HEK293T (cell line): Measurements from ENCODE around the gene MAPK8IP1.

Experiments used
- BHLHE40 ChIP-seq: fragments of 450-650 bp; IDR thresholded peaks from 2 replicates; pipeline ENCODE4 v1.6.1; 2016; ENCODE audit warnings: mild to moderate bottlenecking, moderate library complexity, borderline replicate concordance
- CTBP1 ChIP-seq: fragments of 450-650 bp; IDR thresholded peaks from 2 replicates; pipeline ENCODE4 v1.6.1; 2016; ENCODE audit warnings: borderline replicate concordance
- ELF4 ChIP-seq: fragments of 450-650 bp; IDR thresholded peaks from 2 replicates; pipeline ENCODE4 v1.6.1; 2017; ENCODE audit warnings: antibody characterized with exemption
- FOXA1 ChIP-seq: fragments of 450-650 bp; IDR thresholded peaks from 2 replicates; pipeline ENCODE4 v1.6.1; 2016; ENCODE audit warnings: mild to moderate bottlenecking
- FOXK2 ChIP-seq: fragments of 450-650 bp; IDR thresholded peaks from 2 replicates; pipeline ENCODE4 v1.6.1; 2016; ENCODE audit warnings: mild to moderate bottlenecking
- FOXM1 ChIP-seq: fragments of 450-650 bp; IDR thresholded peaks from 2 replicates; pipeline ENCODE4 v1.6.1; 2017; ENCODE audit warnings: mild to moderate bottlenecking, borderline replicate concordance
- HDGF ChIP-seq: fragments of 450-650 bp; IDR thresholded peaks from 2 replicates; pipeline ENCODE4 v1.6.1; 2017; ENCODE audit warnings: antibody characterized with exemption, borderline replicate concordance
- LEF1 ChIP-seq: fragments of 450-650 bp; IDR thresholded peaks from 2 replicates; pipeline ENCODE4 v1.6.1; 2017; ENCODE audit warnings: mild to moderate bottlenecking, borderline replicate concordance
- NFRKB ChIP-seq: fragments of 450-650 bp; IDR thresholded peaks from 2 replicates; pipeline ENCODE4 v1.6.1; 2016; ENCODE audit warnings: mild to moderate bottlenecking, moderate library complexity
- SP1 ChIP-seq: fragments of 450-650 bp; IDR thresholded peaks from 2 replicates; pipeline ENCODE4 v1.6.1; 2017
- SUZ12 ChIP-seq: fragments of 450-650 bp; IDR thresholded peaks from 2 replicates; pipeline ENCODE4 v1.6.1; 2016; ENCODE audit warnings: mild to moderate bottlenecking
- TARDBP ChIP-seq: fragments of 450-650 bp; IDR thresholded peaks from 2 replicates; pipeline ENCODE4 v1.6.1; 2016
- ZNF384 ChIP-seq: fragments of 450-650 bp; IDR thresholded peaks from 2 replicates; pipeline ENCODE4 v1.6.1; 2016
- TF ChIP-seq, protein P1 (sequence below): fragments of 450-650 bp; IDR thresholded peaks from 2 replicates; pipeline ENCODE4 v1.6.1; 2016

DNA sequence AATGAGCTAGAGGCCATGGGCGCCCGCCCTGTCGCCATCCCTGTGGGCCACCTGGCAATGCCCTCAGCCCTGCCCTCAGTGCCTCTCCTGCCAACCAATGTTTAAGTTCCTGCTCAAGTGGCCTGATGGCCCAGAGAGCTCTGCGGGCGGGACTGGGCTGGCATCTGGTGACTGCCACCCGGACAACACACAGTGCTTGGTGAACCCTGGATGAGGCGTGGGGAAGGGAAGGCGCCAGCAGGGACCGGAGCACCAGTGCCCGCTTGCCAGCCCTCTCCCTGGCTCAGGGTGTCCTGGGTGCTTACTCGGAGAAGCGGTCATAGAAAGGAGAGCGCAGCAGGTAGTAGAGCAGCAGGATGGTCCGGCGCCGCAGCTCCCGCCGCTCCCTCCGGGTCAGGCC lies 28.1 kb downstream of the MAPK8IP1 start:
- TF ChIP-seq SP1 (no peak), FOXA1 (no peak), BHLHE40 (no peak), CTBP1 (no peak), FOXM1 (no peak), SUZ12 (no peak), NFRKB (no peak), TARDBP (no peak), FOXK2 (no peak), ELF4 (no peak), HDGF (no peak), ZNF384 (no peak), LEF1 (no peak)
- TF ChIP-seq, protein P1, sequence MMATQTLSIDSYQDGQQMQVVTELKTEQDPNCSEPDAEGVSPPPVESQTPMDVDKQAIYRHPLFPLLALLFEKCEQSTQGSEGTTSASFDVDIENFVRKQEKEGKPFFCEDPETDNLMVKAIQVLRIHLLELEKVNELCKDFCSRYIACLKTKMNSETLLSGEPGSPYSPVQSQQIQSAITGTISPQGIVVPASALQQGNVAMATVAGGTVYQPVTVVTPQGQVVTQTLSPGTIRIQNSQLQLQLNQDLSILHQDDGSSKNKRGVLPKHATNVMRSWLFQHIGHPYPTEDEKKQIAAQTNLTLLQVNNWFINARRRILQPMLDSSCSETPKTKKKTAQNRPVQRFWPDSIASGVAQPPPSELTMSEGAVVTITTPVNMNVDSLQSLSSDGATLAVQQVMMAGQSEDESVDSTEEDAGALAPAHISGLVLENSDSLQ, result no peak
